Keratinocyte (primary cell): Measurements from ENCODE around the gene ZNF594. TPM values are rescaled to one million over a fixed set of nuclear protein-coding genes. Genes with fewer than 3 reads are reported as not detected.
"Not testable (repeated sequence)": the region's sequence is repeated elsewhere in the genome, so short reads cannot be mapped to it uniquely, and the experiment has no call there.

Experiments used
- DNase-seq: peaks from one replicate; pipeline ENCODE4 v3.0.0-alpha.2; 2011; ENCODE audit warnings: low read depth, missing footprints, low spot score
- FAIRE-seq: peaks from 2 replicates; lab custom pipeline; 2011; peaks lifted over from hg19 to GRCh38; lab: Jason Lieb, UNC
- H2AFZ ChIP-seq: 2 replicates; pipeline ENCODE4 v1.6.0; 2012; ENCODE audit warnings: low read length, control low read depth, inconsistent platforms; ENCODE audit not compliant: control insufficient read depth
- H3K27ac ChIP-seq: 2 replicates; pipeline ENCODE4 v1.5.1; 2011; ENCODE audit warnings: low read length; ENCODE audit not compliant: control insufficient read depth, insufficient read depth
- H3K27me3 ChIP-seq: 3 replicates; pipeline ENCODE4 v1.6.0; 2011; ENCODE audit warnings: low read length; ENCODE audit not compliant: control insufficient read depth, insufficient read depth; ENCODE audit errors: extremely low read depth
- H3K36me3 ChIP-seq, 2 experiments: 2 replicates in 1 of 2; 3 replicates in 1 of 2; pipeline ENCODE4 v1.5.1; 2011; ENCODE audit warnings: low read length in 2 of 2, mild to moderate bottlenecking in 1 of 2; ENCODE audit not compliant: control insufficient read depth in 2 of 2, insufficient read depth in 2 of 2; ENCODE audit errors: extremely low read depth in 1 of 2
- H3K4me1 ChIP-seq: 3 replicates; pipeline ENCODE4 v1.5.1; 2011; ENCODE audit warnings: low read length; ENCODE audit not compliant: control insufficient read depth, insufficient read depth; ENCODE audit errors: extremely low read depth
- H3K4me2 ChIP-seq: 3 replicates; pipeline ENCODE4 v1.6.0; 2011; ENCODE audit warnings: low read depth, low read length; ENCODE audit not compliant: control insufficient read depth, insufficient read depth; ENCODE audit errors: extremely low read depth
- H3K4me3 ChIP-seq, 3 experiments: fragments of 200-600 bp in 1 of 3; sonication (generic) in 1 of 3; 2 replicates in 2 of 3; 3 replicates in 1 of 3; pipeline ENCODE4 v1.5.1; 2011 to 2016; ENCODE audit warnings: low read length in 3 of 3, mild to moderate bottlenecking in 3 of 3, control low read depth in 2 of 3, inconsistent platforms in 1 of 3, low read depth in 1 of 3, mixed read lengths in 1 of 3, mixed run types in 1 of 3, moderate library complexity in 1 of 3; ENCODE audit not compliant: control insufficient read depth in 2 of 3, insufficient read depth in 2 of 3; ENCODE audit errors: extremely low read depth in 1 of 3
- H3K79me2 ChIP-seq: 2 replicates; pipeline ENCODE4 v1.6.0; 2012; ENCODE audit warnings: low read length; ENCODE audit not compliant: control insufficient read depth, insufficient read depth
- H3K9ac ChIP-seq: 3 replicates; pipeline ENCODE4 v1.6.0; 2011; ENCODE audit warnings: low read length; ENCODE audit not compliant: control insufficient read depth, insufficient read depth; ENCODE audit errors: extremely low read depth
- H3K9me1 ChIP-seq: 3 replicates; pipeline ENCODE4 v1.6.0; 2011; ENCODE audit warnings: low read length; ENCODE audit not compliant: control insufficient read depth, insufficient read depth; ENCODE audit errors: extremely low read depth
- H3K9me3 ChIP-seq: 2 replicates; pipeline ENCODE4 v1.5.1; 2012; ENCODE audit warnings: low read depth, low read length; ENCODE audit not compliant: control insufficient read depth
- H4K20me1 ChIP-seq: 3 replicates; pipeline ENCODE4 v1.6.0; 2011; ENCODE audit warnings: low read length; ENCODE audit not compliant: control insufficient read depth, insufficient read depth; ENCODE audit errors: extremely low read depth
- EZH2 ChIP-seq: IDR thresholded peaks from one replicate; pipeline ENCODE4 v1.6.1; 2012; ENCODE audit warnings: inconsistent platforms, mild to moderate bottlenecking, low read length, moderate library complexity
- dilution Hi-C: fragments of 300-500 bp; cut with MboI; formaldehyde crosslinking; loops from one replicate; pipeline ENCODE4 v1.7.0; 2020; ENCODE audit warnings: low sequenced_read_pairs; ENCODE audit not compliant: extremely low pct_ligation_motif_present
- polyA plus RNA-seq, 5 experiments: library from polyadenylated mRNA; depleted of rRNA in 3 of 5; stranded (reverse) in 3 of 5; stranded (forward) in 1 of 5; unstranded in 1 of 5; fragments of >200 nt; gene quantifications; 1 replicate in 1 of 5; 2 replicates in 3 of 5; 3 replicates in 1 of 5; pipeline versions ENCODE4 v1.2.1 to v1.2.3, GENCODE V29; 2011 to 2012; ENCODE audit warnings: missing spikeins in 2 of 5, low read depth in 1 of 5, low replicate concordance in 1 of 5
- TF ChIP-seq, protein P1 (sequence below), 3 experiments: IDR thresholded peaks in 1 of 3; conservative IDR thresholded peaks in 1 of 3; optimal IDR thresholded peaks in 1 of 3; 2 replicates in 2 of 3; 3 replicates in 1 of 3; pipeline versions ENCODE3 to v1.5.1; 2011; ENCODE audit warnings: low read length in 3 of 3, mild to moderate bottlenecking in 3 of 3, moderate library complexity in 2 of 3, control low read depth in 1 of 3, inconsistent platforms in 1 of 3; ENCODE audit not compliant: insufficient read depth in 2 of 3; ENCODE audit errors: extremely low read depth in 1 of 3

ZNF594 gene
- polyA plus RNA-seq, 1 donor (not counting 4 experiments of a cell fraction or from before 2014, with no cell fraction given) = 2.1 TPM

DNA sequence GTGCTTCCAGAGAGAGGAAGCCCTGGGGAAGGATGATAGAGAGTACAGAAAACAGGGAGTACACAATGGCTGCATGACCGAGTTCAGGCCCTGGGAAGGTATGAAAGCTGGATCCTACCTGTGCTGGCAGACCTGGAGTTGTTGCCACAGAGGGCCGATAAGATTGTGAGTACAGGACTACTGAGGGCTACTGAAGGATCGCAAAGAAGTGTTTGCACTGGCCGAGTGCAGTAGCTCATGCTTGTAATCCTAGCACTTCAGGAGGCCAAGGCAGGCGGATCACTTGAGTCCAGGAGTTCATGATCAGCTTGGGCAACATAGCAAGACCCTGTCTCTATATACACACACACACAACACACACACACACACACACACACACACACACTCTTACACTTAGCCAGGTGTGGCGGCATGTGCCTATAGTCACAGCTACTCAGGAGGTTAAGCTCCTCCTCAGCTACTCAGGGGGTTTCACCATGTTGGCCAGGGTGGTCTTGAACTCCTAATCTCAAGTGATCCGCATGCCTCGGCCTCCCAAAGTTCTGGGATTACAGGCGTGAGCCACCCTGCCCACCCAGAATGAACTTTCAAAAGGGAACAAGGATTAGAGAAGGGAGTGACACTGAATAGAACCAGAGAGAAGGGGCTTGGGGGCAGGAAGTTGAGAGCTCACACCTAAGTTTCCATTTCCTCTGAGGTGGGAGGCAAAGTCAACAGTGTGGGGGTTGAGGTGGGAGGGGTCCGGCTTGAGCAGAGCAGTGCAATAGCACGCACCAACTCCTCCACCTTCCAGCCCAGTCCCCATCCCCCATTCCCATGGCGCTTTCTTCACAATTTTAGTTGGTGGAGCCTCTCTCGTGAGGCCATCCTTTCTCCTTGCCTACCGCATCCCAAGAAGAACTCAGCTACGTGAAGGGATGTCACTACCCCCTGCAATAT is 35.5 kb upstream of the ZNF594 start:
- no peak for FAIRE-seq

GRCh38 chr17:5225668-5226457 is 34.2 kb upstream of the ZNF594 start:
- Histone ChIP-seq H2AFZ (no peak overlapping the region), H3K4me3 (no peak overlapping the region), H3K36me3 (no peaks in the 10 kb centered on the region), H4K20me1 (no peaks in the 10 kb centered on the region), H3K79me2 (no peaks in the 10 kb centered on the region), H3K27ac (no peak overlapping the region), H3K27me3 (no peaks in the 10 kb centered on the region), H3K4me2 (no peak overlapping the region), H3K4me1 (no peaks in the 10 kb centered on the region), H3K9ac (no peak overlapping the region), H3K9me1 (no peaks in the 10 kb centered on the region), H3K9me3 (no peaks in the 10 kb centered on the region)
- dilution Hi-C loops = no loop called here
- FAIRE-seq (no peak), DNase-seq (no peak)
- TF ChIP-seq EZH2 = no peak
- TF ChIP-seq, protein P1, sequence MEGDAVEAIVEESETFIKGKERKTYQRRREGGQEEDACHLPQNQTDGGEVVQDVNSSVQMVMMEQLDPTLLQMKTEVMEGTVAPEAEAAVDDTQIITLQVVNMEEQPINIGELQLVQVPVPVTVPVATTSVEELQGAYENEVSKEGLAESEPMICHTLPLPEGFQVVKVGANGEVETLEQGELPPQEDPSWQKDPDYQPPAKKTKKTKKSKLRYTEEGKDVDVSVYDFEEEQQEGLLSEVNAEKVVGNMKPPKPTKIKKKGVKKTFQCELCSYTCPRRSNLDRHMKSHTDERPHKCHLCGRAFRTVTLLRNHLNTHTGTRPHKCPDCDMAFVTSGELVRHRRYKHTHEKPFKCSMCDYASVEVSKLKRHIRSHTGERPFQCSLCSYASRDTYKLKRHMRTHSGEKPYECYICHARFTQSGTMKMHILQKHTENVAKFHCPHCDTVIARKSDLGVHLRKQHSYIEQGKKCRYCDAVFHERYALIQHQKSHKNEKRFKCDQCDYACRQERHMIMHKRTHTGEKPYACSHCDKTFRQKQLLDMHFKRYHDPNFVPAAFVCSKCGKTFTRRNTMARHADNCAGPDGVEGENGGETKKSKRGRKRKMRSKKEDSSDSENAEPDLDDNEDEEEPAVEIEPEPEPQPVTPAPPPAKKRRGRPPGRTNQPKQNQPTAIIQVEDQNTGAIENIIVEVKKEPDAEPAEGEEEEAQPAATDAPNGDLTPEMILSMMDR (optimal IDR thresholded peaks at IDR 0.05 in 1 of 3, IDR thresholded peaks at IDR 0.05 in 1 of 3, conservative IDR thresholded peaks at IDR 0.05 in 1 of 3; ENCODE audit: extremely low read depth in 1 of 3, insufficient read depth in 2 of 3, low read length in 3 of 3) = no peak

More for the DNA sequence above, 35.5 kb upstream of the ZNF594 start:
- dilution Hi-C loops = no loop called here
- Histone ChIP-seq H3K4me3 (no peak overlapping the region), H3K4me2 (no peak overlapping the region), H3K9ac (no peak overlapping the region), H2AFZ (no peak overlapping the region), H4K20me1 (no peaks in the 10 kb centered on the region), H3K79me2 (no peaks in the 10 kb centered on the region), H3K9me3 (no peaks in the 10 kb centered on the region), H3K27me3 (no peaks in the 10 kb centered on the region), H3K36me3 (no peaks in the 10 kb centered on the region), H3K9me1 (no peaks in the 10 kb centered on the region), H3K4me1 (no peaks in the 10 kb centered on the region), H3K27ac (no peak overlapping the region)
- no peak for DNase-seq
- TF ChIP-seq, protein P1 (optimal IDR thresholded peaks at IDR 0.05 in 1 of 3, IDR thresholded peaks at IDR 0.05 in 1 of 3, conservative IDR thresholded peaks at IDR 0.05 in 1 of 3; ENCODE audit: extremely low read depth in 1 of 3, insufficient read depth in 2 of 3, low read length in 3 of 3) = no peak
- no peak for TF ChIP-seq EZH2

- H3K4me3 ChIP-seq, H3K9me1 ChIP-seq, H3K27me3 ChIP-seq, dilution Hi-C loops, H3K4me2 ChIP-seq, H3K9me3 ChIP-seq, H3K4me1 ChIP-seq, H3K36me3 ChIP-seq, H3K9ac ChIP-seq, DNase-seq, H4K20me1 ChIP-seq, FAIRE-seq, H3K27ac ChIP-seq, H3K79me2 ChIP-seq, H2AFZ ChIP-seq: not testable (repeated sequence)
These were observed 30.2 kb upstream of the ZNF594 start for GRCh38 chr17:5221912-5222311.
